ENCODE results near the gene ZNF189. TPM values are rescaled to one million over a fixed set of nuclear protein-coding genes. Genes with fewer than 3 reads are reported as not detected.
"Not testable (repeated sequence)": the region's sequence is repeated elsewhere in the genome, so short reads cannot be mapped to it uniquely, and the experiment has no call there.

ZNF189 gene
- total RNA-seq, 1 donor from 2014 or later = 12.1 TPM

DNA sequence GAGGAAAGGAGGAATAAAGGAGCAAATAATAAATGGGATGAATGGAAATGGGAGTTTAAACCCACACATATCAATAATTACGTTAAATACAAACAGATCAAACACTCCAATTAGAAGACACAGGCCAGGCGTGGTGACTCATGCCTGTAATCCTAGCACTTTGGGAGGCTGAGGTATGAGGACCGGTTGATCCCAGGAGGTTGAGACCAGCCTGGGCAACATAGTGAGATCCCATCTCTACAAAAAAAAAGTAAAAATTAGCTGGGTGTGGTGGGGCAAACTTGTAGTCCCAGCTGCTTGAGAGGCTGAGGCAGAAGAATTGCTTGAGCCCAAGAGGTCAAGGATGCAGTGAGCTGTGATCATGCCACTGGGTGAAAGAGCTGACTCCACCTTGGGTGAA, 17.5 kb upstream of the ZNF189 start:
- Histone ChIP-seq H3K4me3 (ENCODE audit: low read depth, low read length) (no peak overlapping the region), H3K27me3 (ENCODE audit: control insufficient read depth, insufficient read depth, low read length) (no peaks in the 10 kb centered on the region), H3K36me3 (ENCODE audit: control insufficient read depth, insufficient read depth, low read length) (no peaks in the 10 kb centered on the region)
- DNase-seq (ENCODE audit: low read depth) = no peak
- TF ChIP-seq, protein P1, sequence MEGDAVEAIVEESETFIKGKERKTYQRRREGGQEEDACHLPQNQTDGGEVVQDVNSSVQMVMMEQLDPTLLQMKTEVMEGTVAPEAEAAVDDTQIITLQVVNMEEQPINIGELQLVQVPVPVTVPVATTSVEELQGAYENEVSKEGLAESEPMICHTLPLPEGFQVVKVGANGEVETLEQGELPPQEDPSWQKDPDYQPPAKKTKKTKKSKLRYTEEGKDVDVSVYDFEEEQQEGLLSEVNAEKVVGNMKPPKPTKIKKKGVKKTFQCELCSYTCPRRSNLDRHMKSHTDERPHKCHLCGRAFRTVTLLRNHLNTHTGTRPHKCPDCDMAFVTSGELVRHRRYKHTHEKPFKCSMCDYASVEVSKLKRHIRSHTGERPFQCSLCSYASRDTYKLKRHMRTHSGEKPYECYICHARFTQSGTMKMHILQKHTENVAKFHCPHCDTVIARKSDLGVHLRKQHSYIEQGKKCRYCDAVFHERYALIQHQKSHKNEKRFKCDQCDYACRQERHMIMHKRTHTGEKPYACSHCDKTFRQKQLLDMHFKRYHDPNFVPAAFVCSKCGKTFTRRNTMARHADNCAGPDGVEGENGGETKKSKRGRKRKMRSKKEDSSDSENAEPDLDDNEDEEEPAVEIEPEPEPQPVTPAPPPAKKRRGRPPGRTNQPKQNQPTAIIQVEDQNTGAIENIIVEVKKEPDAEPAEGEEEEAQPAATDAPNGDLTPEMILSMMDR (IDR thresholded peaks at IDR 0.05; ENCODE audit: insufficient read depth, low read length, severe bottlenecking) = no peak
- FAIRE-seq = no peak

DNA sequence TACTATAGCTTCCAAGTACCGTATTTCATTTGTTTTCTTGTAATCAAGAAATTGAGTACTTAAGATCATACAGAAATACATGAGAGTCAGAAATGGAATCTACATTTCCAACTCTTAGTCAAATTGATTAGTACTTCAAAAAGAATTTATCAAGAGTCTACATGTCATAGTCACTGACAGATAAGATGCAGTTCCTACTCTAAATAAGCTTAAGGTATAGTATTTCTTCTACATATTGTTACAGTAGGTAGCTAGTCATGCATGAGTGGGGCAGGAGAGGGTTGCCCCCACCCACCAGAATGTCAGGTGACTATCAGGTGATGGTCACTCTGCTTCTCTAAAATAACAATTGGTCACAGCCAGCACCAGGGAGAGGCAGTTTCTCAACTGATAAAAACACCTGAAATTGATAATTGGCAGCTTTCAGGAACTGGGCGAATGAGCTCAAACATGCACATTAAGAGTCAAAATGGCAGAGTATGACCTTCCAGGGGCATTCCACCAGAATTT, 16.8 kb upstream of the ZNF189 start:
- TF ChIP-seq, protein P1 (IDR thresholded peaks at IDR 0.05; ENCODE audit: insufficient read depth, low read length, severe bottlenecking) = no peak
- Histone ChIP-seq H3K4me3 (ENCODE audit: low read depth, low read length) (no peak overlapping the region), H3K36me3 (ENCODE audit: control insufficient read depth, insufficient read depth, low read length) (no peaks in the 10 kb centered on the region), H3K27me3 (ENCODE audit: control insufficient read depth, insufficient read depth, low read length) (no peaks in the 10 kb centered on the region)
- FAIRE-seq (no peak), DNase-seq (ENCODE audit: low read depth) (peak; percentile 70)

DNA sequence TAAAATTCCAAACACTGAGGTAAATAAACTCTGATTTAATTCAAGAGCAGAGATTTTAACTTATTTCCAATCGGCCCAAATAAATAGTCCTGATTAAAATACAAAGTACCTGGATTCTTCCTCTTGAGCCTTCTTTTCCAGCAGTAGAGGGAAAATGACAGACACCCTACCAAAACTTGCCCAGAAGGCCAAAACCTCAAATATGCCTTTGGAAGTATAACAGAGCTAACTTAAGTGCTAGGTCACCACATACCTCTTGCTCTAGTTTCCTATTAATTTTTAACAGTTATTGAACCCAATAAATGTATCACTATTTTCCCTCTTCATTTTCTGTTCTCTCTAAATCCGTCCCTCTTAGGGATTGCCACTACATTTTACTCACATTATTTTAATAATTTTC, 15.3 kb upstream of the ZNF189 start:
- no peak for DNase-seq (ENCODE audit: low read depth)
- no peak for FAIRE-seq

GRCh38 chr9:101384873-101385536, 13.6 kb upstream of the ZNF189 start, which contains the start of gene BAAT:
Gene BAAT, minus strand, starts transcription at chr9:101385006. Its CDS starts 13,602 bp downstream, at chr9:101371404.
- not testable (repeated sequence) for H3K36me3 ChIP-seq (ENCODE audit: control insufficient read depth, insufficient read depth, low read length); H3K27me3 ChIP-seq (ENCODE audit: control insufficient read depth, insufficient read depth, low read length); DNase-seq (ENCODE audit: low read depth); H3K4me3 ChIP-seq (ENCODE audit: low read depth, low read length); FAIRE-seq

More for the DNA sequence above, 15.3 kb upstream of the ZNF189 start:
- TF ChIP-seq, protein P1 (IDR thresholded peaks at IDR 0.05; ENCODE audit: insufficient read depth, low read length, severe bottlenecking) = no peak
- Histone ChIP-seq H3K4me3 (ENCODE audit: low read depth, low read length) (no peak overlapping the region), H3K36me3 (ENCODE audit: control insufficient read depth, insufficient read depth, low read length) (no peaks in the 10 kb centered on the region), H3K27me3 (ENCODE audit: control insufficient read depth, insufficient read depth, low read length) (no peaks in the 10 kb centered on the region)

GRCh38 chr9:101387871-101388506, 10.7 kb upstream of the ZNF189 start:
- no peak overlapping the region for H3K4me3 ChIP-seq (ENCODE audit: low read depth, low read length)
- H3K36me3 ChIP-seq (ENCODE audit: control insufficient read depth, insufficient read depth, low read length) = no peaks in the 10 kb centered on the region
- DNase-seq (ENCODE audit: low read depth) = peak; percentile 68
- TF ChIP-seq, protein P1 (IDR thresholded peaks at IDR 0.05; ENCODE audit: insufficient read depth, low read length, severe bottlenecking) = peak; percentile 57
- no peaks in the 10 kb centered on the region for H3K27me3 ChIP-seq (ENCODE audit: control insufficient read depth, insufficient read depth, low read length)
- no peak for FAIRE-seq

GRCh38 chr9:101388507-101388993, 10.1 kb upstream of the ZNF189 start:
- peak; percentile 41 for DNase-seq (ENCODE audit: low read depth)
- Histone ChIP-seq H3K4me3 (ENCODE audit: low read depth, low read length) (no peak overlapping the region), H3K27me3 (ENCODE audit: control insufficient read depth, insufficient read depth, low read length) (no peaks in the 10 kb centered on the region), H3K36me3 (ENCODE audit: control insufficient read depth, insufficient read depth, low read length) (no peaks in the 10 kb centered on the region)
- TF ChIP-seq, protein P1 (IDR thresholded peaks at IDR 0.05; ENCODE audit: insufficient read depth, low read length, severe bottlenecking) = peak; percentile 51
- no peak for FAIRE-seq
